Endothelial cell of umbilical vein (primary cell): Measurements from ENCODE around the gene KAZN.

ENCODE experiments used
- EZH2 ChIP-seq: IDR thresholded peaks from 2 replicates; pipeline ENCODE4 v1.6.1; 2012; ENCODE audit warnings: borderline replicate concordance, low read depth, mild to moderate bottlenecking, moderate library complexity, low read length, inconsistent platforms; ENCODE audit not compliant: severe bottlenecking
- FOS ChIP-seq: IDR thresholded peaks from 2 replicates; pipeline ENCODE4 v1.6.1; 2011; ENCODE audit warnings: mild to moderate bottlenecking, low read length, moderate library complexity, borderline replicate concordance; ENCODE audit not compliant: insufficient read depth
- MYC ChIP-seq: IDR thresholded peaks from one replicate; pipeline ENCODE4 v1.6.1; 2011; ENCODE audit warnings: mild to moderate bottlenecking, low read depth, low read length
- POLR2A ChIP-seq: IDR thresholded peaks from 2 replicates; pipeline ENCODE4 v1.6.1; 2012; ENCODE audit warnings: low read depth, mild to moderate bottlenecking, control low read depth, low read length
- POLR2AphosphoS5 ChIP-seq: IDR thresholded peaks from 2 replicates; pipeline ENCODE4 v1.6.1; 2012; ENCODE audit warnings: low read depth, mild to moderate bottlenecking, control low read depth, low read length, moderate library complexity; ENCODE audit not compliant: insufficient read depth
- TF ChIP-seq, protein P1 (sequence below), 2 donors: IDR thresholded peaks; 1 replicate in 1 of 2; 2 replicates in 1 of 2; pipeline ENCODE4 v1.5.1; 2011; ENCODE audit warnings: low read length in 2 of 2, mild to moderate bottlenecking in 2 of 2, moderate library complexity in 2 of 2, control low read depth in 1 of 2, inconsistent platforms in 1 of 2, low read depth in 1 of 2; ENCODE audit not compliant: insufficient read depth in 1 of 2; ENCODE audit errors: extremely low read depth in 1 of 2

DNA sequence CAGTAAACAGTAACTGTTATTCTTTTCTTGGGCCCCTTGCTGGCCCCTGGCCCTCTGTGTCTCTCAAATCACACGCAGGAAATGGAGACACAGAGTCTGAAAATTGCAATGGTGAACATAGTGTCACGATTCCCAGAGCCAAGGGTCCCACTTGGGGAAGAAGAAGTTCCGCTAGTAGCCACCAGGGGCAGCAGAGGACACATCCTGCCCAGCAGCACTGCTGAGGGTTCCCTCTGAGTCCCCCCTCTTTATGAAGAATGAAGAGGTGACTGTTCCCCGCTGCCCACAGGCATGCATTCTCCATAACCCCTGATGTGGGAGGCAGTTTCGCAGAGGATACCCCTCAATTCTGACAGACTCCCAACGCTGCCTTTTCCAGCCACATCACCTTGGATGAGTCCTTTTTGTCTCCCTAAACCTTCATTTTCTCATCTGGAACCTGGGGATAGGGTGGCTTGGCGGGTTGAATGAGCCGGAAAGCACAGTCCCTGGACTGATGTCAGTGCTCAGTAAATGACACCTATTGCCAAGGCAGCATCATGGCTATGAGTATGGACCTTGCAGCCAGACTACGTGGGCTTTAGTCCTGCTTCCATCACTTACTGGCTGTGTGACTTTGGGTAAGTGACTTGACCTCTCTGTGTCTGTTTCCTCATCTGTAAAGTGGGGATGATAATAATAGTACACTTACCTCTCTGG is 317.0 kb downstream of the KAZN start:
- TF ChIP-seq, protein P1, sequence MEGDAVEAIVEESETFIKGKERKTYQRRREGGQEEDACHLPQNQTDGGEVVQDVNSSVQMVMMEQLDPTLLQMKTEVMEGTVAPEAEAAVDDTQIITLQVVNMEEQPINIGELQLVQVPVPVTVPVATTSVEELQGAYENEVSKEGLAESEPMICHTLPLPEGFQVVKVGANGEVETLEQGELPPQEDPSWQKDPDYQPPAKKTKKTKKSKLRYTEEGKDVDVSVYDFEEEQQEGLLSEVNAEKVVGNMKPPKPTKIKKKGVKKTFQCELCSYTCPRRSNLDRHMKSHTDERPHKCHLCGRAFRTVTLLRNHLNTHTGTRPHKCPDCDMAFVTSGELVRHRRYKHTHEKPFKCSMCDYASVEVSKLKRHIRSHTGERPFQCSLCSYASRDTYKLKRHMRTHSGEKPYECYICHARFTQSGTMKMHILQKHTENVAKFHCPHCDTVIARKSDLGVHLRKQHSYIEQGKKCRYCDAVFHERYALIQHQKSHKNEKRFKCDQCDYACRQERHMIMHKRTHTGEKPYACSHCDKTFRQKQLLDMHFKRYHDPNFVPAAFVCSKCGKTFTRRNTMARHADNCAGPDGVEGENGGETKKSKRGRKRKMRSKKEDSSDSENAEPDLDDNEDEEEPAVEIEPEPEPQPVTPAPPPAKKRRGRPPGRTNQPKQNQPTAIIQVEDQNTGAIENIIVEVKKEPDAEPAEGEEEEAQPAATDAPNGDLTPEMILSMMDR (IDR thresholded peaks at IDR 0.05; ENCODE audit: extremely low read depth in 1 of 2, insufficient read depth in 1 of 2, low read depth in 1 of 2, low read length in 2 of 2): peak; percentile 85 to 96
- TF ChIP-seq FOS (no peak), POLR2AphosphoS5 (no peak), EZH2 (no peak), POLR2A (no peak), MYC (no peak)
